Measurements from ENCODE around the gene AOX1.
"Not testable (repeated sequence)": the region's sequence is repeated elsewhere in the genome, so short reads cannot be mapped to it uniquely, and the experiment has no call there.

AOX1 gene

DNA sequence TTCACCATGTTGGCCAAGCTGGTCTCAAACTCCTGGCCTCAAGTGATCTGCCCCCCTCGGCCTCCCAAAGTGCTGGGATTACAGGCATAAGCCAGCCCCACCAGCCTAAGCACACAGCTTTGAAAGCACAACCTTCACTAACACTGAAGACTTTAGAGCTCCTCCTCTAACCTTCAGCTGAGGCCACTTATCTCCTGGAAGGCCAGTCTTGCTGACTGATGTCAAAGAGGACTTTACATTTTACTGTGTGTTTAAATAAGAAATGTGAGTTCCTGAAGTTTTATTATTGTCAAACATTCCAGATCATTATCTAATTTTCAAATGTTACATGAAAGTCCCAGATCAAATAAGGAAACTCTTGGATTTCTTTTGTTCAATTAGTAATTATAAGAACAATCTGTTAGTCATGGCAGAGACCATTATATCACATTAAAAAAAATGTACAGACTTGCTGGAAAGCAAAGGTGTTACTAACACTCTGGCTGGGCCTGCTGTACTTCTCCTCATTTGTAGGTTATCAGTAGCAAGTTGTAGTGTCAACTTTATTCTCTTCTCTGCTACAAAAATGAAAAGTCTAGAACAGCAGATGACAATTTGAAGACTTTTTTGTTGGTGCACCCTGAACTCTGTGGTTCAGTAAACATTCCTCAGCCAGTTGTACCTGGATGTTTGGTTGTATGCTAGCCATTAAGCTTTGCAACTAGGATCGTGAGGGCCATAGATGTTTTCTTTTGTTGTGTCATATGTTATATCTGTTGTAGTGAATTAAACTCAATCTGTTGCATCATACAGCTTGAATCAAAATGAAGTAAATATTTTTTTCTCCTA lies 80.0 kb downstream of the AOX1 start:
- no peak for DNase-seq (ENCODE audit: low spot score)

DNA sequence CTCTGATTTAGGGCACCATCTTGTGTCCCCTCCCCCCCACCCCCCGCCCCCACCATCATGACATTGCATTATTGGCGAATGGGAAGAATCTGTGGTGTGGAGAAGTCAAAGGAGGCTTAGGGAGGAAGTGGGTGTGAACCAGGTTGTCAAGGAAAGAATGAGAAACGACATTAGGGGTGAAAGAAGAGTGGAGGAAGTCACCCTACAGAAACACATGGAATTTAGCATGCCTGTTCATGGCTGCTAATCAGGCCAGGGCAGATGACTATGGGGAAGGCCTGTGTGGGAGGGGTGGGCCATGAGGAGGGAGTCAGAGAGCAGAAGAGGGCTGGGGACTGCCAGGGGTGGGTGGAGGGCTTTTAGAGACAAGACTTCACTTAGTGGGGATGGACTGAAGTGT lies 81.6 kb downstream of the AOX1 start:
- DNase-seq (ENCODE audit: low spot score) = no peak

DNA sequence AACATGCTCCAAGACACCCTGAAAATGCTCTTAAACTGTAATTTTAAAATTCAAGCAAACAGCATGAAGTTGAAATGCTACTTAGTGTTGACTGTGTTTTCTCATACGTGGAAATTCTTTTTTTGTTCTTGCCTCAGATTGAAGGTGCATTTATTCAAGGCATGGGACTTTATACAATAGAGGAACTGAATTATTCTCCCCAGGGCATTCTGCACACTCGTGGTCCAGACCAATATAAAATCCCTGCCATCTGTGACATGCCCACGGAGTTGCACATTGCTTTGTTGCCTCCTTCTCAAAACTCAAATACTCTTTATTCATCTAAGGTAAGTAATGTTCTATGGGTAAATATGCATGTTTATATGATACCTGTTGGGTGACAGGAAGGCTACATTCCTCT lies 82.7 kb downstream of the AOX1 start:
- DNase-seq (ENCODE audit: low spot score) = no peak

DNA sequence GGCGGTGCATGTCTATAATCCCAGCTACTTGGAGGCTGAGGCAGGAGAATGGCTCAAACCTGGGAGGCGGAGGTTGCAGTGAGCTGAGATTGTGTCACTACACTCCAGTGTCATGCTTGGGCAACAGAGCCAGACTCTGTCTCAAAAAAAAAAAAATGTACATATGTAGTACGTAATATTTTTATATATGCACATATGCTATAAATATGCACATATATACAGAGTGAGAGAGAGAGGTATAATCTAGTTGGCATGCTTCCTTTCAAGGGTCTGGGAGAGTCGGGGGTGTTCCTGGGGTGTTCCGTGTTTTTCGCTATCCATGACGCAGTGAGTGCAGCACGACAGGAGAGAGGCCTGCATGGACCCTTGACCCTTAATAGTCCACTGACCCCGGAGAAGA lies 83.5 kb downstream of the AOX1 start:
- DNase-seq (ENCODE audit: low spot score) = no peak

DNA sequence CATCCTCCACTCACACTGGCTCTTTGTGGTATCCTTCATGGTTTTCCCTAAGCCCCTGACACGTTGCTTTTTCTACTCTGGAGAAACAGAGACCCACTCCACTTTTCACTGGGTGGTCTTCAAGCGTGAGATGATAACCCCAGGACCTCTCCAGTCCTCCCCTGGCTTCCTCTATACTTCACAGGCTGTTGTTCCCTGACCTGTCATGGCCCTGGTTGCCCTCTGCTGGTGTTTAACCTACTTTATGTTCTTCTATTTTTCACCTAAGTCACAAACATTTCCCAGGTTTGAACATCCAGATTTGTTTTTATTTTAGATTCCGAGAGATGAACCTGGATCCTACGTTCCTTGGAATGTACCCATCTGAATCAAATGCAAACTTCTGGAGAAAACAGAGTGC lies 84.5 kb downstream of the AOX1 start:
- DNase-seq (ENCODE audit: low spot score) = no peak

DNA sequence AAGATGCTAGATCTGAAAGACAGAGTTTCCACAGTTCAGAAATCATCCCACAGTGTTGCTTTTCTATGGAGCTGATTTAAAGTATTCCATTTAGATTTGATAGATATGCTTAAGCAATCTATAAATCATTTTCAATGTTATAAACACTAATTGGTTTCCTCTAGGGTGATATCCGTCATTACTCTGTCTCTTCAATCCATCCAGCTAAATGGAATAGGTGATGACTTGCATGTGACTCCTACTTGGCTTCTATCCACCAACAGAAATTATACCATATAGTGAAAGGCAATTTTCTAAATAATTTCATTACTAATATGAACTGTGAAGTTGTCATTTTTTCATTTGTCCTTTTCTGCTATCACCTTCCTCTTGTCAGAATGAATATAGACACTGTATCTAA lies 84.9 kb downstream of the AOX1 start:
- no peak for DNase-seq (ENCODE audit: low spot score)

DNA sequence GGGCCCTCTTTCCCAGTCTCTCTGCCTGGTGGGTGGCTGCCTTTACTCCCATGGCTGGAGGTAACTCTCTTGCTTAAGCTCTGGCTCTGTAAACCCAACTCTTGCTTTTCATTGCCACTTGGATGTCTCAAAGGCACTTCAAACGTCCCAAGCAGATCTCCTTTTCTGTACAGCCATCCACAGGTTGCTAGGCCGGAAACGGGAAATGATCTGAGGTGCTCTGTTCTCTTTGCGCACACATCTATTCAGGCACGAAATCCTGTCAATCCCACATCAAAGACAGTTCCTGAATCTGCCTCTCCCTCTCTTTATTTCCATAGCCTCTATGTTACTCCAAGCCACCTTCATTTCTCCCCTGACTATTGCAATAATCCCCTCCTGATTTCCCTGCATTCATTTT lies 87.4 kb downstream of the AOX1 start:
- no peak for DNase-seq (ENCODE audit: low spot score)

DNA sequence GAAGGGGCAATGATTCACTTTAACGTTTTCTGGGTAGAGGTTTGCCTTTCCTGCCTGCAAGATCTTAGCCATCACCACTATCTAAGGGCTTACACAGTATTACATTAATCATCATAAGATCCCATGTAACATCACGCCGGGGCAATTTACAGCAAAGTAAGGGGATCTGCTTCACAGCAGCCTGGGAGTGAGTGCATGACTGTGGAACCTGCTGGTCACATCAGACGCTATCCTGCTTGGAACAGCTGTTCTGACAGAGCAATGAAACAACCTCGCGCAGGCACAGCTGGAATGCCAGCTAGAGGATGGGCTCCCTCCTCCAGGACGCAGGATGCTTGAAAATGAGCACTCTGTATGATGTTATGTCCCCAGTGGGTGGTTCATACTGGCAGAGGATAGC lies 89.0 kb downstream of the AOX1 start:
- DNase-seq (ENCODE audit: low spot score) = no peak

DNA sequence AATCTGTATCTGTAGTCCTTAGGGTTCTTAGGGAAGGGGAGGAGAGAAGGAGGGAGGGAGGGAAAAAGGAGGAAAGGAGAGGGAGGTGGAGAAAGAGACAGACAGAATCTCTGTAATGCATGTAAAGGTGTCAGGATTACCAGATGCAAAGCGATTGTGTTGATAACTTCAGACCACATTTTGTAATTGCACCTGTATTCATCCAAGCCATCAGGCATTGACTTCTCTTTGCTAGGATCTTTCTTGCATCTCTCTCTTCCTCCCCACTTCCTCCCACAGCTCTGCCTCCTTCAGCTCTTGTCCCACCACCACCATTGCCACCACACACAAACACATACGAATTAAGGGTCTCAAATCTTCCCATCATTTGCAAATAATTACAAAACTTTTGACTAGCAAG lies 91.4 kb downstream of the AOX1 start:
- DNase-seq (ENCODE audit: low spot score) = no peak

DNA sequence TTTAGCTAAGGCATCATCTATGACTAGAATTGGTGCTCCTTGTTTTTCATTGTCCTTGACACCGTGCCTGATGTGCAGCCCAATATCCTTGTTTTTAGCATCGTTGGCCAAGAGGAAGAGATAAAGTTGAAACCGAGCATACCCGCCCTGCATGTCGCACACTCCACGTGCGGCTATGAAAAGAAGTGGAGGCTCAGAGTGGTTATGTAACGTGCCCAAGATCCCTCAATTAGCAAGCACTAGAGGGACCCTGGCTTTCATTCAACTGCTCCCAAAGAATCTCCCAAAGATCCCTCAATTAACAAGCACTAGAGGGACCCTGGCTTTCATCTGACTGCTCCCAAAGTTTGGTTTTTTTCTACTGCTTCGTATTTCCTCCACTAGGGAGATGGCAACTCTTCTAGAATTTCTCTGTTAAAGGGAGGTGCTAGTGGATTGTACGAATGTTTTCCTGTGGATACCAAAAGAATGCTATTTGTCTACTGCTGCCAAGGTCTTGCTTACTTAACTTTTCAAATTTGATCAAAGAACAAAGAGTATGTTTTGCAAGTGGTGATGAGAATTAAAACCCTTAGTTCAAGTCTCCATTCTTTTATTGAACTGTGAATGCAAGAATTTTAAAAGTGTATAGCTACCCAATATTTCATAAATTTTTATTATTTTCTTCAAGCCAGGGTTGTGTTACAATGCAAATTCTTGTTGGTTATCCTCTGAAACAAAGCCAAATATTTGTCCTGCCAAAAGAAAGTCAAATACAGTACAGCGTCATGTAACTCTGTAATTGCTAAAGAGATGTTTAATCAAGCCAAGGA lies 92.1 kb downstream of the AOX1 start:
- DNase-seq (ENCODE audit: low spot score) = no peak

DNA sequence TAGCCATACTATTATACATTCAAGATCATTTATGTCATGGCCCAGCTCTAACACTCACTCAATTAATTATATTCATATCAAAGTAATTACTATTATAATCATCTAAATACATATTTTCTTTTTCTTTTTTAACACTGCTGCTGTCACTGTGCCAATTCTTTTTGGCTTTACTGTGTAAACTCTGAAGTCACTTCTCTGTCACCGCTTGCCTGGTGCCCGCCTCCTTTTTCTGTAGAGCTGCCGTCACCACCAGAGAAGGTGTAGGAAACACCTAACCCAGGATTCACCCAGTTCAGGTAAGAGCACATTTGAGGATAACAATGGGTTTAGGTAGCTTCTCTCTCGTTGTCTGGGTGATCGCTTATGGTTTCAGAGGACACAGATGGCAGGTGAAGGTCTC lies 93.3 kb downstream of the AOX1 start:
- DNase-seq (ENCODE audit: low spot score) = no peak

DNA sequence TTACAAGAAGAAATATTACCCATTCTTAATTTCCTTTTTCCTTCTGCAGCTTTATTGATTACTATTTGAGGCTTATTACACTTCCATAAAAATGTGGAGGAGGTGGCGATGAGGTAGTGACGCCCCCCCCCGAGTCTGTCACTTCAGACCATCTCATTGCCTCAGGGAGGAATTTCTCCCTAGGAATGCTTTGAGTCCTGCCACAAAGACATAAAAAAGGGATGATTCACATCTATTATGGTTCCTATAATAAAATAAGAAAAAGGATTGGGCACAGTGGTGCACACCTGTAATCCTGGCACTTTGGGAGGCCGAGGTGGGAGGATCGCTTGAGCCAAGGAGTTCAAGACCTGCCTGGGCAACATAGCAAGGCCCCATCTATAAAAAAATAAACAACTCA lies 93.7 kb downstream of the AOX1 start:
- DNase-seq (ENCODE audit: low spot score) = no peak

DNA sequence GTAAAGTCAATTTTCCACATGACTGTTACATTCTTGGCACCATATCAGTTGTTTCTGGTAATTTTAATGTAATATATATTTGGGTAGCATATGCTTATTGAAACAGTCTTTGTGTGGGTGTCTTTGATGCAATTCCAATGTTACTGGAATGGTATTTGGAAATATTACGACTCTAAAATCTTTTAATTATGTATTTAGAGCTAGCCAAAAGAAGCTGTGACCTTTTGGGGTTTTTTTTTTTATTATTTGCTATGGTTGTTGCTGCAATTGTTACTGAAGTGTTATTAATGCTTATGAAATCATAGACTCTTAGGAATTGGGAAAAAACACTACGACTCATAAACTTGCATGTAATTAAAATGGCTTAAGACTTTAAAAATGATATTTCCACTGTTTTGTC lies 95.9 kb downstream of the AOX1 start:
- DNase-seq (ENCODE audit: low spot score) = no peak

DNA sequence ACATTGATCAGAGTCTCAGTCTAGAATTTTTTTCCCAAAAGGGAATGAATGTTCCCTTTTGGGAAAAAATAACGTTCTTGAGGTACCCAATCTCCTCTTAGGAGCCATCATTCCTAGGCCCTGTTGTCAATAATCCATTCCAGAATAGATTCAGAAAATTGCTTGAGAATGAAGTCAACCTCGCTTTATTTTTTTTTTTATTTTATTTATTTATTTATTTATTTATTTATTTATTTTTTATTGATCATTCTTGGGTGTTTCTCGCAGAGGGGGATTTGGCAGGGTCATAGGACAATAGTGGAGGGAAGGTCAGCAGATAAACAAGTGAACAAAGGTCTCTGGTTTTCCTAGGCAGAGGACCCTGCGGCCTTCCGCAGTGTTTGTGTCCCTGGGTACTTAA lies 96.6 kb downstream of the AOX1 start:
- DNase-seq (ENCODE audit: low spot score) = not testable (repeated sequence)

DNA sequence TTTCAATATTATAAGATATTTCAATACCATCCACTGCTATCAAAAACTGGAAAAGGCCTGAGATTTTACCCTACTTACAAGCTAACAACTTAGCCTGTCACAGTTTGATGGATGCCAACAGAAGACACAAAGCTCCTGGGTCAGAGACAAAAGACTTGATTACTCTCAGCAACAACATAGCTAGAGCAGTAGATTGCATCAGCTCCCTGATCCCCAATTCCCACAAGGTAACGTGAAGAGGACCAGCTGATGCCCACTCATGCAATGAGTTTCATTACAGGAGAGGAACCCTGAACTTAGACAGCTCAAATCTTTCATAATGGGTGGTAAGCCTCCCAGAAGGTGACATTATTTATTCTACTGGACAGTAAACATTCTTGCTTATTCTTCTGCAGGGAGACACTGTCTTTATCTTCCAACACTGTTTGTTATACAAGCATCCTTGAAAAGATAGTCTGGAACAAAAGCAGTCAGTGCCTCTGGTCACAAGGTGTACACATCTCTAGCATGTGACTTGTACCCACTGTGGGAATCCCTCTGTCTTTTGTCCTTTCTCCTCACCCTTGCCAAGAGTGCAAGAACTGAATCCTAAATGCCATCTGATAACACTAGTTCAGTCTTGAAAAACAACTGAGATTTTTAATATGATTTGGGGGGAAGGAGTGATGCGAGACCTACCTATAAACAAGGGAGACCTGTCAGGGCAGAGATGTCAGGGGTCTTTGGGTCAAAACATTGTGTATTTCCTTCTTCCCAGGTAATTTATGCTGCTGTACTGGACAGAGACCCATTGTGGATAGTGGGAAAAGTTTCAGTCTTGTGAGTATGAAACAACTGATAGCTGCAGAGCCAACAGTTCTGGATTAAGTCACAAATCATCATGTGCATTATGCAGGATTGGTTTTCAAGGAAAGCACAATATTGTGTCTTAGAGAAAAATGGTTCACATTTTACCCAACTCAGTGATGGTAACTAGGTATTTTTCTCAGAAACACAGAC lies 102.4 kb downstream of the AOX1 start:
- no peak for DNase-seq (ENCODE audit: low spot score)

DNA sequence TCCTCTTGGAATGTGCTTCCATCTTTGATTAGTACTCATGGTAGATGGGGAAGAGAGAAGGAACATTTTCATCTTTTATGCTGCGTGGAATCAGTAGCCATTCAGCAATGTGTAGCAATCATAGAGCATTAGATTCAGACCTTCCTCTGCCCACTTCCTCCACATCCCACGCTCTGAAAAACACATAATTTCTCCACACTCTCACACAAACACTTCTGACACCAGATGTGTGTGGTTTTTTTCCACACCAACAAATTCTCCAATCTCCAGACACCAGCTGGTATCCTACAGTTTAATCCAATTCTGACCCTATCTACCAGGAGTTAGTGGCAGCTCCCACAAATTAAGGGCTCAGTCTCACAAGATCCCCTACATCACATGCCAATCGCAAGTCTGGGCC lies 103.3 kb downstream of the AOX1 start:
- DNase-seq (ENCODE audit: low spot score) = no peak

DNA sequence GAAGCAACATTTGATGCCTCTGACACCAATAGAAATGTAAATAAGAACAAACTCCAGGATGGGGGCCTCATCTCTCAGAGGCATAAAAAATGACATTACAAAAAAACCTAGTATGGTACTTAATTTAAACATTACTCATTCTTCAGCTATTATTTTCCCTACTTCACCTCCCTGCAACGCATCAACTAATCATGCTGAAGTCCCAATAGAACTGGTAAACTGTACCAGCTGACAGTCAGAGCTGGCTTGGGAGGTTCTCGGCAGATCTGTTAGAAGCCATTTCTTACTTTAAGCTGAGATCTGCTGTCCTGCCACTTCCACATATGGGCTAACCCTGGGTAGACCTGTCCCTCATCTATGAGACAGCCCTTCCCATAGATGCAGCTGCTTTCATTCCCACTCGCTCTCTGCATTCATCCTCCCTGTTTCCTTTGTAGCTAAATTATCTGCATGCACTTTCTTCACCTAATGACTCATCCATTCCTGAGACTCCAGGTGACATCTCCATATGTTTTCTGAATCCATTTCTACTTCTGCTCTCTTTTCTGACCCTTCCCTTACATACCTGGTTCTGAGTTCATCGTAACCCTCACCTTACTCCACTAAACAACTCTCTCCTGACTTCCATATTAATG lies 108.1 kb downstream of the AOX1 start:
- DNase-seq (ENCODE audit: low spot score) = no peak

DNA sequence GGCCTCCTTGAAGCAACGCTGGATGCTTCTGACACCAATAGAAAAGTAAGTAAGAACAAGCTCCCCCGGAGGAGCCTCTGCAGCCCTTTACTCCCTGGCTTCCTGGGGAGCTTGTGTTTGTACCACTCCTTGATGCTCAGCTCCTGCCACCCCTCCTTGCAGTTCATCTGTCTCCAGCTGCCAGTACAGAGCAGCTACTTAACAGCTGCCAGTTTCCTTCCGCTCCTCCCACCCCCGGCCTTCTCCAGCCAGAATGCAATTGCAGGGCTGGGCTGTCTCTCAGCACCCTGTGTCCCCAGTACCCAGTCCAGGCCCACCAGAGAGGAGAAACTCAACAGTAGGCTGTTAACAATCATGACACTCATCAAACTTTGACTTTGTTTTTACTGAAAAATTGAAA lies 109.4 kb downstream of the AOX1 start:
- DNase-seq (ENCODE audit: low spot score) = no peak

DNA sequence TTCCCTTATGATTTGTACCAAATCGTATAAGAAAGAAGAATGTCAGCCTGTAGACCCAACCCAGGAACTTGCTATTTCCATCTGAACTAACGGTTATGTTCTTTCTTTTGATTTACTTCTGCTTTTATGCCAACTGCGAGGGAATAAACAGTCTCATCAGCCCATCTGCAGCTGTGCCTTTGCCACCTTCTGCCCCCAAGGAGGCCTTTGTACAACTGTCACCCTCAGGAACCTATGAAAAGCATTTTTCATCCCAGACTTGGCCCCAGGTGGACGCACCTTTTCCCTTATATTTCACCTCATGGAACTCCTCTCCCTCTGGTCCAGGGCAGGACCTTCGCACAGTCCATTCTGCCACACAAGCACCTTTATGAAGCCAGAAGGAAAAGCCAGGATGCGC lies 109.8 kb downstream of the AOX1 start:
- no peak for DNase-seq (ENCODE audit: low spot score)

DNA sequence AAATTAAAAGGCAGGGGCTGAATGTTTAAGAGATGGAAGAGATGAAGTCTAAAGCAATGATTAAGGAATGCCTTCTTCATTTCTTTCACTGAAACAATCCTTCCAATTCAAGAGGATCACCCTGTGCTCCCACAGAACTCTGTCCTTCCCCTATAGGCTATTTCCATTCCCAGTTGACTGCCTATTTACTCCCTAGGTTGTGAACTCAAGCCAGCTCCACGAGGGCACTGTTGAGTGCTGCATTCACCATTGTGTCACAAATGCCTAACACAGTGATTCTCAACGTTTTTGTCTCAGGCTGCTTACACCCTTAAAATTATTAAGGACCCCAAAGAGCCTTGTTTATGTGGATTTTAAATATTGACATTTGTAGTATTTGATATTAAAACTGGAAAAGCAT lies 112.4 kb downstream of the AOX1 start:
- no peak for DNase-seq (ENCODE audit: low spot score)

DNA sequence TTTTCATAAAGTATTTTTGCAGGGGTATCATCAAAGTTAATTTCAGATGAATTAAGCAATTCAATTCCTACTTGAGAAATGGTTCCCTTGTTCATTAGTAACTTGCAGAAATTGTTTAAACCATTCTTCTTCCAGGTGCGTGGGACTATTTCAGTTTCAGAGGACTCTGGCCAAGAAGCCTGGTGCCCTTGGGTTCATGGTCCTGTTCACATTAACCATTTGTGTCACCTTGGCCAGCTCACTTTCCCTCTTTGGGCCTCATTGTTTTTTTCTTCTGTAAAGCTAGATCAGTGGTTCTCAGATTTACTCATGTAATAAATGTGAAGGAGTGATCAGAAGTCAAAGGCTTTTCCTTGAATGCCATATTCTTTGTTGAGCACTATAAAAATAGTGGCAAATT lies 113.5 kb downstream of the AOX1 start:
- no peak for DNase-seq (ENCODE audit: low spot score)

DNA sequence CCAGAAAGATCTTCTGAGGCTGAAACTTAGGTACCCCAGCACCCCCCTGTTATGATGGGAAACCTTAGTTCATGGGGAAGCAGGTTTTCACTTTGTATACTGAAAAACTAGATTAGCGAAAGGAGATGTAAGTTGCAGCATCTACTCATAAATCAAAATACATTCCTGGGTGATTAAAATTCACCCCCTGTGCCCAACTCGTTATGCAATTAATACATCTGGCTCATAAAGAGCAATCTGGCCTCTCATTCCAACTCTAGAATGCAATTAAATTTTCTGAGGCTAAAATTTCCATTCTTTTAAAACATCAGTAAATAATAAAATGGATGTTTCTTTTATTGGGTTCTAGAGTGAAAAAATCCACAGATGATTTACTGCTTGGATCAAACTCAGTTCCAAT lies 115.0 kb downstream of the AOX1 start:
- DNase-seq (ENCODE audit: low spot score) = no peak
